ENCODE results near the gene TRAPPC2L.
"Not testable (repeated sequence)": the region's sequence is repeated elsewhere in the genome, so short reads cannot be mapped to it uniquely, and the experiment has no call there.

TRAPPC2L gene

DNA sequence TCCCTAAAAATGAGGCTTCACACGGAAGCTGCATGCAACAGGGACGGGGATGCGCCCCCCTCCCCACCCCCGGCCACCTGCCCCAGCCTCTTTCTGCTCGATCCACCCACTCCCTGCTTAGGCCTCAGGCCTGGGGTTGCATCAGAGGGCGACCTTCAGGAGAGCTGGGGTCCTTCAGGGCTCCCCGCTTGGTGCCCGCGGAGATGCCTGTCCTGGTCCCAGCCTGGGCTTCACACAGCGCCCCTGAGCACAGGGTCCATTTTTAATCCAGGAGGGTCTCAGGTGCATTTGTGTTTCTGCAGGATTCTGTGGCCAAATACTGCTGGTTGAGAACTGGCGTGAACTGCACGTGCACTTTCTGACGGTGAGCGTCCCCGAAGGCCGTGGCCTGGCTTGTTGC, 37.8 kb upstream of the TRAPPC2L start:
- no peak for DNase-seq

DNA sequence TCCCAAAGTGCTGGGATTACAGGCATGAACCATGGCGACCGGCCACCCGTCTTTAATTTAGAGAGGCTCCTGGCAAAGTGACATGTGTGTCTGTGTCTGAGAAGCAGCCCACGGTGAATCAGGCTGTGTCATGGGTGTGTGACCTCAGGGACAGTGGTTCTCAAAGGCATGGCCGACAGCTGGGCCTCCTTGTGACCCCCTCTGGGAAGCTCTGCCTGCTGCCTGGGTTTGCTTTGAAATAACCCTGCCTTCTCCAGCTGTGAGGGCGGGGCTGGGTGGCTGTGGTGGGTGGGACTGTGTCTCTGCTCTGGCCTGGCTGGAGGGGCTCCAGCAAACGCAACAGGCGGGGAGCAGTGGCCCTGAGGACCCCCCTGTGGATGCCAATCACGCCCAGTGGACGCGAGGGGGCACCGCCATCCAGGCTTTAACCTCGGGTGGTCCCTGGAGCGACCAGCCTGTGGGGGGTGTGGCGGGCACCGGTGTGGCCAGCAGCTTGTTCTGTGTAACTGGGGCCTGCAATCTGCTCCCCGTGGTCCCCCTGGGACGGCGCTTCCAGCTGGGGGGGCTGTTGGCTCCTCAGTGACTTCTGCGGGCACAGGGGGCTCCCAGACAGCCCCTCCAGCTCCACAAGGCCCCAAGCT, 36.4 kb upstream of the TRAPPC2L start:
- no peak for DNase-seq

DNA sequence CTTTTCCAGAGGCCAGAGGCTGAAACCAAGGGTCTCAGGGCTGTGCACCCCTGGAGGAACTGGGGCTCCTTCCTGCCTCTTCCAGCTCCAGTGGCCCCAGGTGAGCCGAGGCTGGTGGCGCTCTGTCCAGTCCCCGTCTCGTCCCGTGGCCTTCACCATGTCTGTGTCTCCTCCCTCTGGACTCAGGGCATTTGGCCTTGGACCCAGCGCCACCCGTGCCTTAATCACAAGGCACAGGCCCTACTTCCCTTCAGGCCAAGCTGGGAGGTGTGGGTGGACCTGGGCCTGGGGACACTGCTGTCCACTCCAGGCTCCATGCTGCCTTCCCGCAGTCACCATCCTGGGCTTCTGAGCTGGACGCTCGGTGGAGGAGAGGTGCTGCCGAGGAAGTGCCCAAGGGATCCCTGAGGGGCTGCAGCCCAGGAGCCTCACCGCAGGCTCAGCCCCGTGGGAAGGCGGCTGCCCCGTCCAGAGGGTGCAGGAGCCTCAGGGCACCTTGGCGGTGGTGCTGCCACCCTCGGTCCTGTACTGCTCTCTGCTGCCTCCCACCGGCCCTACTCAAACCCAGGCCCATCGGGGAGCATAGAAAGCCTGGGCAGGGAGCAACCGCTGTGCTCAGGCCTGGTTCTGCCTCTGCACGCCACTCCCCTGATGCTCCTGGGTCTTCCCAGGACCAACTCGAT, 35.6 kb upstream of the TRAPPC2L start:
- no peak for DNase-seq

DNA sequence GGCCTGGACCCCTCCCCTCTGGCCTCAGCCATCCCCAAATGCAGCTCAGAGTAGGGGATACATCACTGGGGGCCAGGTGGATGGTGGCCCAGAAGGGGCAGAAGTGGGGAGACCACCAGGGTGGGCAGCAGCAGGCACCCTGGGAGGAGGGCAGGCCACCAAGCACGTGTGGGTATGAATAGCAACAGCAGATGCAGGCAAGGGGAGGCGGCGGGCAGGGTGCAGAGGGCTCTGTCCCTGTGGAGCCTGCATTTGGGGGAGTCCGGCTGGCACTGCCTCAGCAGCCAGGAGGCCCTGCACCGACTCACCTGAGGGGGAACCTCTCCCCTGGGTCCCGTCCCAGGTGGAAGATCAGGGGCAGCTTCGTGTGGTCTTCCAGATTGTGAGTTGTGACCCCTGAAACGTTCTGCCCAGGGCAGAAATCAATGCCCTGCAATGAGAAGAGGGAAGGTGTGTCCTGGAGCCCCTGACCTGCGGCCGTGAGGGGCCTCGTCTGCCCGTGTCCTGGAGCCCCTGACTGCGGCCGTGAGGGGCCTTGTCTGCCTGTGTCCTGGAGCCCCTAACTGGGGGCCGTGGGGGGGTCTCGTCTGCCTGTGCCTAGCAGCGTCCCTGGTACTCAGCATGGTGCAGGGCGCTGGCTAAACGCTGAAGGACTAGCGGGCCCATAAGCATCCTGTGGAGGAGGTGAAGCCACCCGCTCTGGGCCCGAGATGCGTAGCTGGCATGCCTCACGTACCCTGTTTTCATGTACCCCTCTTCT, 34.5 kb upstream of the TRAPPC2L start:
- no peak for DNase-seq

DNA sequence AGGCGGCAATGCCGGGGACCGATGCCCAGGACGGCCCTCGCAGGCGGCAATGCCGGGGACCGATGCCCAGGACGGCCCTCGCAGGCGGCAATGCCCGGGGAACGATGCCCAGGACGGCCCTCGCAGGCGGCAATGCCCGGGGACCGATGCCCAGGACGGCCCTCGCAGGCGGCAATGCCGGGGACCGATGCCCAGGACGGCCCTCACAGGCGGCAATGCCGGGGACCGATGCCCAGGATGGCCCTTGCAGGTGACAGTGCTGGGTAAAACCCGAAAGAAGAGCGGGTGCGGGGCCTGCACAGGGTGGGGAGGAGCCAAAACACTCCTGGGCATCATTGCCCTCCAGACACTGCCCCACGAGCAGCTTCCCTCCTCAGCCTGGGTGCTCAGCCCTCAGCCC, 33.3 kb upstream of the TRAPPC2L start:
- not testable (repeated sequence) for DNase-seq

DNA sequence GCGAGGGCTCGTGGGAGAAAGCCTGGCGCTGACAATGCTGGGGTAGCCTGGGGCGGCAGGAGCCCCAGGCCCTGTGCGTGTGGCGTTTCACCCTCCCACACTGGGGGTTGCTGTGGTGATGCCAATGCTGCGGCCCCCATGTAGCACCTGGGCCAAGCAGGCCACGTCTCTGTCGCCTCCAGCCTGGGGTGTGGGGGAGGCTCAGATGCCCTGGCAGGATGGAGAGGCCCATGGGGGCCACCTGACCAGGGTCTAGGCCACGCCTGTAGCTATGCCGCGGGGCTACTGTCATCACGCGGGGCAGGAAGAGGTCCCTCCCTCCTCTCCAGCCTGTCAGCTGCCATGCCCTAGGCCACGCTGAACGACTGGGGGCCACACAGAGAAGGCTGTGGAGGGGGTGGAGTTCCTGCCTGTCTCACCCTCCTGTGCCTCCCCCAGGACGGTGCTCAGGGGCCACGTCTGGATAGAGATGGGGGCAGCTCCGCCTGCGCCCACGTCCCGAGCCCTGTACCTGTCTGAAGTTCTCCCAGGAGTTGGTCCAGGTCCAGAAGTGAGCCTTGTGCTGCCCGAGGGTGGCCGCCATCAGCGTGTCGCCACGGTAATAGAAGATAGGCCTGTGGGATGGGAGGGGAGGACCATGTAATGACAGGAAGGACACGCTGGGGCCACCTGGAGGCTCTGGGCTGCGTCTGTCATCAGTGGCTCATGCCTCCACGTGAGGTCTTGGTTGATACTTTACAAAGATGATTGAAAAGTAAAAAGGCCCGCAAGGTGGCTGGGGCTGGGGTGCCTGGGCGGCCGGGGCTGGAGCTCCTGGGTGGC, 32.5 kb upstream of the TRAPPC2L start:
- DNase-seq, result no peak

DNA sequence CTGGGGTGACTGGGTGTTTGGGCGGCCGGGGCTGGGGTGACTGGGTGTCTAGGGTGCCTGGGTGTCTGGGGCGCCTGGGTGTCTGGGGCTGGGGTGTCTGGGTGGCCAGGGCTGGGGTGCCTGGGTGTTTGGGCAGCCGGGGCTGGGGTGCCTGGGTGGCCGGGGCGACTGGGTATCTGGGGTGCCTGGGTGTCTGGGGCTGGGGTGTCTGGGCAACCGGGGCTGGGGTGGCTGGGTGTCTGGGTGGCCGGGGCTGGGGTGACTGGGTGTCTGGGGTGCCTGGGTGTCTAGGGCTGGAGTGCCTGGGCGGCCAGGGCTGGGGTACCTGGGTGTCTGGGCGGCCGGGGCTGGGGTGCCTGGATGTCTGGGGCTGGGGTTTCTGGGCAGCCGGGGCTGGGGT, 31.8 kb upstream of the TRAPPC2L start:
- no peak for DNase-seq

DNA sequence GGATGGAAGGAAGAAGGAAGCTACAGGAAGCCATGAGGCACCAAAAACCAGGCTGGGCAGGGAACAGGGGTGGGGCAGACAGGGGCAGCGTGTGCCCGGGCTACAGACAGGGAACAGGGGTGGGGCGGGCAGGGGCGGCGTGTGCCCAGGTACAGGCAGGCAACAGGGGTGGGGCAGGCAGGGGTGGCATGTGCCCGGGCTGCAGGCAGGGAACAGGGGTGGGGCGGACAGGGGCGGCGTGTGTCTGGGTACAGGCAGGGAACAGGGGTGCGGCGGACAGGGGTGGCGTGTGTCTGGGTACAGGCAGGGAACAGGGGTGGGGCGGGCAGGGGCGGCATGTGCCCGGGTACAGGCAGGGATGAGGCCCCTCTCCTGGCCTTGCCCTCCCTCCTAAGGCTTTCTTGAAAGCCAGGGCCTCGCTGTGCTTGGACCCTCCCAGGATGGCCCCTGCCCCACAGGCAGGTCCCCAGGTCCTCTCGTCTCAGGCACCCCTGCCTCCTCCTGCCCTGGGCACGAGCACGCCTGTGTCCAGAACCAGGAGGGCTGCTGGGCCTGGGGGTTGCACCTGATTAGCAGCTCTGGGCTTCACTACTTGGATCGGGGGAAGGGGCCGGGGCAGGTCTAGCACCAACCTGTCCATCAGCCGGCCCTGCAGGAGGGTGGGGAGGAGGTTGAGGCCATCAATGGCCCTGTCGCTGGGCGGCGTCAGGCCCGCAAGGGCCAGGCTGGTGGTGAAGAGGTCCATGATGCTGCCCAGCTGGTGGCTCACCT, 30.7 kb upstream of the TRAPPC2L start:
- DNase-seq, result no peak

DNA sequence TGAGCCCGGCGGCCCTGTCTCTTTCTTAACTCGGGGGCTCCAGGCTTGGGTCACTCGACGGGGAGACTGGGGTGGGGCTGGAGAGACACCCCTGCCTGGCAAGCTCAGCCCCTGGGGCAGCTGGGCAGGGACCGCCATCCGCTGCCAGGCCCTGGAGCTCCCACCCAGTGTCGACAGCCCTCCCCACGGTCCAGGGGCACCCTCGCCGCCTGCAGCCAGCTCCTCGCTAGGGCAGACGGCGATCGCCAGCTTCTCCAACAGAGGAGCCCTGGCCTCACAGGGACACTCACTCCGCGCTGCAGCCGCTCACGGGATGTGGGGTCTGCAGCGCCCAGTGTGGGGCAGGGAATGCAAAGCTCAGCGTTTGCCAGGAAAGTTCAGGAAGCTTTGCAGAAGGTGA, 29.2 kb upstream of the TRAPPC2L start:
- DNase-seq, result no peak

DNA sequence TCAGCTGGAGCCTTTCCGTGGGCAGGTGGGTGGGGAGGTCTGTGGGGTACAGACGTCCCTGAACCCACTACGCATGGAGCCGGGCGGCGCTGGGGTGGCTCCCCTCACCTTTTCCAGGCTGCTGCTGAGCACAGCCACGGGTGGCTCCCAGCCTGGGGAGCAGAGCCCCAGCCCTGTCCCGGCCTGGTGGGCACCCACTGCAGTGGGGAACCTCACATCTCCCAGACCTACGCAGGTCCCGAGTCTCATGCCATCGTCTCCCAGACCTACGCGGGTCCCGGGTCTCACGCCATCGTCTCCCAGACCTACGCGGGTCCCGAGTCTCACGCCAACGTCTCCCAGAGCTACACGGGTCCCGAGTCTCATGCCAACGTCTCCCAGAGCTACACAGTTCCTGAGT, 28.2 kb upstream of the TRAPPC2L start:
- no peak for DNase-seq

DNA sequence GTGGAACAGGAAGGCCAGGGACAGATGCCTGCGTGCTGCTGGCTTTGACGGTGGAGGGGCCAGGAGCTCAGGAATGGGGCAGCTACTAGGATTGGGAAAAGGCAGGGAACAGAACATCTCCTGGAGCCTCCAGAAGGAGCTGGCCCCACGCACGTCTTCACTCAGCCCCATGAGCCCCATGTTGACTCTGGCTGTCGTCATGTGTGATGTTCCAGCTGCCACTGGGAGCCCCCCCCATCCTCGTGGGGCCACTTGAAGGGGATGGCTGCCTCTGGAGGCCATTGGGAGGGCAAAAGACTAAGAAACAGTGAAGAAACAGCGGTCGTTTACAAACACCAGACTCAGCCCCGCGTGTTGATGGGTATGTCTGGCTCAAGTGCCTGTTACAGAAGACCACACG, 26.7 kb upstream of the TRAPPC2L start:
- no peak for DNase-seq

DNA sequence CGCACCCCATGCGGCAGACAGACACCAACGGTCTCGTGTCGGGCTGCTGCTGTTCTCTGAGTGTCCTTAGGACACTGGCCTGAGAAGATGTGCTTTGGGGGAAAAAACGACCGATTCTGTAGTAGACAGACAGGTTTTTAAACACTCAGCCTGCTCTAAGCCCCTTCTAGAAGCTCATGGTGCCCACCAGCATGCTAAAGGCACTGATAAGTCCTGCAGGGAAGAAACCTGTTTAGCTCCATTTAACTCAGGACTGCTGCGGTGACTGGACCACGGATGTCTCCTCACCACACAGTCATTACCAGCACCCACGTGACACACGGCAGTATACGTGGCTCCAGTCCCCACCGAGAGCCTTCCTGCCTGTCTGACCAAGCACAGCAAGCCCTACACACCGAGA, 26.1 kb upstream of the TRAPPC2L start:
- no peak for DNase-seq

DNA sequence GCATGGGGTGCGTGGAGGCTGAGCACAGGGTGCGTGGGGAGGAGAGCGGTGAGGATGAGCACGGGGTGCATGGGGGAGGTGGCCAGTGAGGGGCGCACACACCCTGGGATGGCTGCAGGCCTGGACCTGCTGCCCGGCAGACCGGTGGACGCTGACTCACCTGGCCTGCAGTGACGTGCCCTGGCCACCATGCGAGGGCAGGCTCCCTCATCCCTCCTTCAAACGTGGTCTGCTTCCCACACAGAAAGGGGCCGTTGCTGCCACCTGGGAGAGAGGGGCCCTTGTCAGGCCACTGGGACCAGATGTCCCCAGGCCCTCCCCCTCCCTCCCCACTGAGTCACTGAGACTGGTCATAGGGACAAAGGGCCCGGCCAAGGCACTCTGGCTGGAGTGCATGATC, 25.1 kb upstream of the TRAPPC2L start:
- DNase-seq, result no peak

DNA sequence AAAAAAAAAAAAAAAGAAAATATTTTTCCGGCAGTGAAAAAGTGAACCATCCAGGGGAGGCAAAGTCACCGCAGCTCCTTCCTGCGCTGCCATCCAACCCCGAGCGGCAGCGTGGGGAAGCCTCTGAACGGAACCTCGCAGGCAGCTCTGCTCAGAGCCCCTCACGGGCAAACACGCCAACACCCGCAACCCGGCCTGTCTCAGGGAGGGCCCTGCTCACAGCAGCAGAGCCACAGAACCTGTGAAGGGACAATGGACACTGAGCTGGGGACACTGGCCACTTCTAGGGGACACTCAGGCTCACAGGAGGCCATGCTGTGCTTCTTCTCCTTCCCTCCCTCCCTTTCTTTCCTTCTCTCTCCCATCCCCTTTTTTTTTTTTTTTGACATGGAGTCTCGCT, 23.8 kb upstream of the TRAPPC2L start:
- no peak for DNase-seq

DNA sequence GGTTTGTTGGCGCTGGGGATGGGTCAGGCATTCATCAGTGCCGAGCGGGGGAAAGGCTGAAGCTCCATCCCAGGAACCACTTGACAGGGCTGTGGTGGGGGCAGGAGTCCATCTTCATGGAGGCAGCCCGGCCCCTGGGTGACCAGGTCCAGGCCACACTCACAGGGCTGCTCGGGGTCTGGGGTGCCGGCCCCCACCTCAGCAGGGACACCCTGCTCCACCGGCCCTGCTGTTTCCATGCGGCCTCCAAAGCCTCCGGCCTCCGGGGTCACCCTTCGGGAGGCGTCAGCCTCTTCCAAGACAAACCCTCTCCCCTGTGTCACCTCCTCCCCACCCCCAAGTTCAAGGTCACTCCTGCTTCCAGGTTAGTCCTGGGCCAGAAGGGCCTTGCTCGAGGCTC, 22.3 kb upstream of the TRAPPC2L start:
- no peak for DNase-seq

DNA sequence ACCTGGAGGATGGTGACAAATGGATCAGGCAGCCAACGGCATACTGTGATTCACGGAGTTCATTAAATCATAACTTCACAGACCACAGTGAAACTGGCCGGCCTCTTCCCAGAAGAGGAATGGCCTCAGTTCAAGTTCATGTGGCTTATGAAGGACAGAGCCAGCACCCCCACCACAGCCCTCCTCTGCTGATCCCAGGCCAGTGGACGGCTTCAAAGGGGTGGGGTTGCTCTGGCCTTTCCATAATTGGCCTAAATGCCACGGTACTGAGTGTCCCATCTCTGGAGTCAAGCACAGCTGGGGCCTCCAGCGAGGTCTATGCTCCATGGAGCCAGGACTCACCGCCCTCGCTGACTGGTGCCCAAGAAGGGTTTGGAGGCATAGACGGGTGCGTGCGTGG, 21.5 kb upstream of the TRAPPC2L start:
- no peak for DNase-seq

DNA sequence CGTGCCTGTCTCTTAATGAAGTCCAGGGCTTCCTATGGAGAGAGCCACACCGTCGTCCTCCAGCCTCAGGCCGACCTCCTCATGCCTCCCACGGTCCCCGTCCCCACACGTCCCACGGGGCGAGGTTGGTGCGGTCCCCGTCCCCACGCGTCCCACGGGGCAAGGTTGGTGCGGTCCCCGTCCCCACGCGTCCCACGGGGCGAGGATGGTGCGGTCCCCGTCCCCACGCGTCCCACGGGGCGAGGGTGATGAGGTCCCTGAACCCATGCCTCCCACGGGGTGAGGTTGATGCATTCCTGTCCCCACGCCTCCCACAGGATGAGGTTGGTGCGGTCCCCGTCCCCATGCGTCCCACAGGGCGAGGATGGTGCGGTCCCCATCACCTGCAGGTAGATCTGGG, 21.1 kb upstream of the TRAPPC2L start:
- DNase-seq, result no peak

DNA sequence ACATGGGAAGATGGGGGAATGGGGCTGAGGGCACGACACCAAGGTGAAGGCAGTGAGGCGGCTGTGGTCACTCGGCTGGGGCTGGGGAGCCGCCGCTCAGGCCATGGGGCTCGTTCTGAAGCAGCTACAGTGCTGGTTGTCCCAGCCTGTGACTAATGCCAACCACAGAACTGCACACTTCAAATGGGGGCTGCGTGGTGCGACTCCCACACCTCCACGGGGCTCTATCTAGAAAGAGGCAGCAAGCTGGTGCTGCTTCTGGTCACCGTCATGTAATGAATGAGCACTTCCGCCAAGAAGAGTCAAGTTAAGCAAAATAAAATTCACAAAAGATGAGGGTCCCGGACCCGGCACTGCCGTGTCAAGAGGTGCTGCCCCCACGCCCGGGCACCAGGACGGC, 20.1 kb upstream of the TRAPPC2L start:
- no peak for DNase-seq

DNA sequence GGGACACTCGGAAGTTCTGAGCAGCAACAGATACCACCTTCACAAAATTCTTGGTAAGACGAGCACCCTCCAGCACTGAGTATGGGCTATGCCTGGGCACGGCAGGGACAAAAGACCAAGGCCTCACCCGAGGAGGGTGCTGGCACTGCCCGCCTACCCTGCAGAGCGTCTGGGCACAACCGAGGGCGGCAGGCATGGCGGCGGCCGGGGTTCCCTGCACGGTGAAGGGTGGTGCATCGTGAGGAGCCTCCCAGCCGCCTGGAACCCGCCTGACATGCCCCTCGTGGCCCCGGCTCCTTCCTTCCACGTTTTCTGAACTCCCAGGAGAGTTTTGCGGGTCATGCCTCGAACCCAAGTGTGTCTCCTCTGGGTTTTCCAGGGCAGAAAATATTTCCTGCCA, 19.1 kb upstream of the TRAPPC2L start:
- DNase-seq, result no peak

DNA sequence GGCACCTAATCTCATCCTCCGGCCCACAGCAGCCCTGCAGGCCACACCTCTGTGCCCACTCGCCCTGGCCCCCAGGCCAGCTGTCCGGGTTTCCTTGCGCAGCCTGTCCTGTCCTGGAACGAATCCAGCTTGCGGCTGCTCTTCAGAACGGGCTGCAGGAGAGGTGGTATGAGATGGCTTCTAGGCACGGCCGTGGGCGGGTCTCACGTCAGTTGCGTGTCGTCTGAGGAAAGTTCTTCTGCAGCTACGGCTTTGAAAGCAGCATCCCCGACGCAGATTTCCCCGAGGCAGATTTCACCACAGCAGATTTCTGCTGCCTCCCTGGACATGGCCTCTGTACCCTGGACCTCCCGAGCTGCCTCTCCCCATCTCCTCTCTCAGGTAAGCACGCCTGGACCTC, 18.4 kb upstream of the TRAPPC2L start:
- DNase-seq, result no peak

DNA sequence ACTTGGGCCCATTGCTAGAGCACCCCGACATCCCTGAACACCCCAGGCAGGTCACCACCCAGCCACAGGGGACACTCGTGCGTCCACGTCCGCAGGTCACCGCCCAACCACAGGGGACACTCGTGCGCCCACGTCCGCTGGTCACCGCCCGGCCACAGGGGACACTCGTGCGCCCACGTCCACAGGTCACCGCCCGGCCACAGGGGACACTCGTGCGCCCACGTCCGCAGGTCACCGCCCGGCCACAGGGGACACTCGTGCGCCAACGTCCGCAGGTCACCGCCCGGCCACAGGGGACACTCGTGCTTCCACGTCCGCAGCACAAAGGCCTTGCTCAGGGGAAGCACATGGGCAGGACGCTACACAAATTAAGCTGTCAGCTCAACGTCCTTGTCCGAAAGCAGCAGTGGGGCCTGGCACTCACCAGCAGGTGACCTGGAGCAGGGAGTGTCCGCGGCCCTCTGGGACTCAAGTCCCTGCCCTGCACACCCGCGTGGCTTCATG, 17.8 kb upstream of the TRAPPC2L start:
- DNase-seq, result no peak

Data from activated CD4-positive, alpha-beta T cell treated with anti-CD3 and anti-CD28 coated beads for 4 hours (primary cell).